NT2/D1 (cell line): ENCODE results near the gene TRABD2B.

Experiments used
- YY1 ChIP-seq: IDR thresholded peaks from 2 replicates; pipeline ENCODE4 v1.6.1; 2011; ENCODE audit not compliant: insufficient read length, insufficient read depth
- ZNF274 ChIP-seq: IDR thresholded peaks from 2 replicates; pipeline ENCODE4 v1.6.1; 2011; ENCODE audit warnings: mild to moderate bottlenecking, low read depth, low read length

DNA sequence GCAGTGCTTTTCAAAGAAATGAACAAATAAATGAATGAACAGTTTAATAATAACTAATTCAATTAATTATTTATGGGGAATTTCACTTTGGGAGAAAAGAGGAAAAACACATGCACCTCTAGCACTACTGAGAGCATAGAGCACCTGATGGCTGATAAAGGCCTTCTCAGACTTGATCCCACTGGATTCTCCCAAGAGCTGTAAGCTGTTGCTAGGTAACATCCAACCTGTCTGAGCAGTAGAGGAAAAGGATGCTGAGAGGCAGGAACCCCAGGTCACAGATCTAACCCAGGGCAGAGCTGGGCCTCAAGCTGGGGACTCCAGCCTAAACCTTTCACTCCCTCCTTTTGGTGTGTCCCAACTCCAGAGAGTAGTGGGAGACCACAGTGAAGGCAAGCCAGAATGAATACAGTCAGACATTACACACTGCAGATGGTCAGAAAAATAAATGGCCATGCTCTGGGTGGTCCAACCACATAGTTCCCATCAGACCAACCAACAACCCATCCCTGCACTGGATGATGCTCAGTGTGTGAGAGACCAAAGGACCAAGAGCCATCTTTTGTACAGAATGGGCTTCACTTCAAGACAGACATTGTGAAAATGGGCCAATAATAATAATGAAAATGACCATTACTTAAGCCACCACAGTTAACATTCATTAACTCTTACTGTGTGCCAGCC, 15.4 kb downstream of the TRABD2B start:
- no peak for TF ChIP-seq YY1
- no peak for TF ChIP-seq ZNF274
